Measurements from ENCODE around the gene PROM1.

The PROM1 gene

GRCh38 chr4:15936495-15936894 is 147.3 kb downstream of the PROM1 start:
- DNase-seq, result no peak

DNA sequence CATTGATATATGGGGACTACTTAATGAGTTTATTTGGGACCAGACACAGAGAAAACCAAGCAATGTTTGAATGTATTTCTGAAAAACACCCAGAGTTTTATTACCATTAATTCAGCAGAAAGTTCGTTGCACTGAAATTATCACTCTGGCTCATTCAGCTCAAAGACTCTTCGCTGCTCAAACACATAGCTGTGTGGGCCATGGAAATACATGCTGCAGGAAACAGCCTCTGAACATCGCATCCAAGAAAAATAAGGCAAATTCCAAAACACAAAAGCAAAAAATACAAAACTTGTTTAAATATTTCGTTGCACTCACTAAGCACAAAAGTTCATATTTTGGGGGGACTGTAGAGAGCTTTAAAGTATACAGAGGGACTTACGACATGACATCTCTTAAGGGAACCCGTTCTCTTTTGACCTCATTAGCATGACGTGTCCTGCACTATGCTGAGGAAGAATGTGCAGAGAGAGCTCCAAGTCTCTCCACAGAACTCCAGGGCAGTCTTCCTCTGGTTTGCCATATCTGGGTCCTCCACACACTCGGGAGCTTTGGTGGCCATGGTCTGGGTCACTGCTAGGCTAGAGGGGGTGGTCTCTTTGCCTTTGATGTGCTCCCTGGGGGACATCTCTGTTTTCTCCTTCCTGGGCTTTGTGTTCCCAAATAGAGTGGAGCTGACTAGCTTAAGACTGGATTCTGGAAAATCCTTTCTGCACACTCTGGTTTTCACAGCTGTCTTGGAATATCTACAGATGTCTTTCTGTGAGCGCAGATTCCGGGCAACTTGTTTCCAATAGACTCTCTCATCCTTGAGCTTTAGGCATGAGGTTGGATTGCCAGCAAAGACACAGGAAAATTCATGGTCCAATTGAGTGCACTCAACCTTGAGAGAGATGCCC is 148.1 kb downstream of the PROM1 start:
- no peak for DNase-seq

DNA sequence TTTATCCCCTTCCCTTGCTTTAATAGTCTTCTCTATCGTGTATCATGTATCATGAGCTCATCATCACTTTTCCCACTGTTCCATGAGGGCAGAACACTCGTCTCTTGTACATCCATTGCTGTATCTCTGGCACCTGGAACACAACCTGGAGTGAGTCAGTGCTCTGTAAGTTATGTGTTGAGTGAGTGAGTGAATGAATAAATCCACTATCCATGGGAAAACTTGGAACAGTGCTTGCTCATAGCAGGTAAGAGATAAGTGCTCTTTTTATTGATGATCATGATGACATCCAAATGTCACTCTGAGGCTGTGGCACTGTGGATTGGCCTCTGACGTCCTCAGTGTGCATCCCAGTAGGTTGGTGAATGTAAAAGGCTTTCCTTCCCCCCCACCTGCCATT is 149.6 kb downstream of the PROM1 start:
- no peak for DNase-seq

DNA sequence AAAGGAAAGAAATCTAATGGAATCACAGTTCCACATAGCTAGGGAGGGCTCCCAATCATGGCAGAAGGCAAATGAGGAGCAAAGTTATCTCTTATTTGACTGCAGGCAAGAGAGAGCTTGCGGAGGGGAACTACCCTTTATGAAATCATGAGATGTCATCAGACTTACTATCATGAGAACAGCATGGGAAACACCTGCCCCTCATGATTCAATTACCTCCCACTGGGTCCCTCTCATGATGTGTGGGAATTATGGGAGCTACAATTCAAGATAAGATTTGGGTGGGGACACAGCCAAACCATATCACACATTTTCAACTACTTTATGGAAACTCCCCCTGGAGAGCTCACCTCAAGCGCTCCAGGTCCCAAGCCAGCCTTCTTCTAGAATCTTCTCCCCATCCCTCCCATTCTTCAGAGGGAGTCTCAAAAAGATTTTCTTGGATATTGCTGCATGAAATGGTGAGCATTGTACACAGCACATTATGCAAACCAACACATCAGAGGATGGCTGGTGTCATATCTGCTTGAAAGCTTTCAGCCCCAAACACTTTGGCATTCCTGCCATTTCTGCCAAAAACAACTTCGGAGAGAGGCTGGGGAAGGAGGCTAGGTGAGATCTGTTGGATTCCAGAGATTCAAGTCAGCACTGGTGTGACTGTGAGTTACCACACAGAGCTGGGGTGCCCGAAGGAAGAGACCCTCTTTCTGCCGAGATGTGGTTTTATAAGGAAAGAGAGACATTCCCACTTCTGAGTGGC is 152.2 kb downstream of the PROM1 start:
- DNase-seq, result peak; percentile 10 to 49

DNA sequence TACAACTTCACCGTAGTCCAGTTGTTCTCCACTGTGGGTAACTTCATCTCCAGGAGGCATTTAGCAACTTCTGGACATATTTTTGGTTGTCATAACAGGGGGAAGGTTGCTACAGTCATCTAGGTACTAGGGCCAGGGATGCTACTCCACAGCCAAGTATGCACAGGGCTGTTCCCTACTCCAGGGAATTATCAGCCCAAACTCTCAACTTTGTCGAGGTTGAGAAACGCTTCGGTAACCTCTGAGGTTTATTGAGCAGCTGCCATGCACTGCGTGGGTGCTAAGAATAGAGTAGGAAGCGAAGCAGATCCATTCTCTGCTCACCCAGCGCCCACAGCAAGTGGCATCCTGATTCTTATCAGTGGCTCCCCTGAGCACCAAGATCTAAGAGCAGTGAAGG is 153.5 kb downstream of the PROM1 start:
- DNase-seq, result no peak

DNA sequence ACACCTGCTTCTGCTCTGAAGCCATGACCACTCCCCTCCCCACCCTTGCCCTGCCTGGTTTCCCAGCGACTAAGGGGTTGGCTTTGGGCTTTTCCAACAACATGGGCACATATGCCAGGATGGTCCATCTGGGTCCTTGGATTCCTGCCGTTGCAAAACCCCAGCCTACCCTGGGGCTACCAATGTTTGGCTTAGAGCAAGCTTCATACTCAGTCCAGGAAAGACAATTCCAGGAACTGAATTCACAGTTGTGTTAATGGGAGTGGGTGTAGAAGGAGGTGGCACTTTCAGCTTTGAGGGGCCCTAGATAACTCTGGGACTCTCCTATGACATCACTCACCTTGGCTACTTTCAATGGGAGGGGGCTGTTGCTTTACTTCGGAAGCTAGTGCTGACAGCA is 154.3 kb downstream of the PROM1 start:
- DNase-seq, result no peak

- no peak for DNase-seq
Measured at GRCh38 chr4:15928883-15929282, 154.9 kb downstream of the PROM1 start.

DNA sequence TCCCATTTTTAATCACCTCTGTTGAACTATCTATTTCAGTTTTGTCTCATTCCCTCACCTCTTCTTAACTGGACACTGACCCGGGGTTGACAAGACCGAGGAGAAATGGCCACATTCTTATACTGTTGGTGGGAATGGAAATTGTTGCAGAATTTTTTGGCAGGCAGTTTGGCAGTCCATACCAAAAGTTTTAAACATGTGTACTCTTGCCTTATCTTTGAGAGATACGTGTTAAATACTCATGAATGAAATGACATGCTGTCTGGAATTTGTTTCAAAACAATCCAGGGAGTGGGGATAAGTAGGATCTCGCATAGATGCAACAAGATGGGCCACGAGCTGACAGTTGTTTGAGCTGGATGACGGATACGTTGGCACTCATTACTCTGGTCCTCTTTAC is 157.3 kb downstream of the PROM1 start:
- DNase-seq, result no peak

DNA sequence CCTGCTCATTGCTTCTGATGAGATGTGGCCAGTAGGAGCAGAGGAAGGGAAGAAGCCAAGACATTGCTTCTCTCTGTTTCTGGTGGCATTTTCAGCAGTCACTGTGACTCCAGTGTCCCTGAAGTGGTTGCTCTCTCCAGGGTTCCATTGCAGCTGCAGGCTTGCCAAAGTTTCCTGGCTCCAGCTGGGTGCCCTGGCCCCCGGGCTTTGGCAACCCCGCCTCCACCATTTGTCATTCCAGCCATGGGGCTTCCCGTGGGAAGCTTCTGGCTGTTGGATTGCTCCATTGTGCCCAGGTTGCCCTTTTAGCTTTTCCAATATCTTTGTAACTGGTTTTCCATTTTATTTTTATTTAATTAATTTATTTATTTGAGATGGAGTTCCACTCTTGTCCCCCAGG is 158.0 kb downstream of the PROM1 start:
- no peak for DNase-seq

DNA sequence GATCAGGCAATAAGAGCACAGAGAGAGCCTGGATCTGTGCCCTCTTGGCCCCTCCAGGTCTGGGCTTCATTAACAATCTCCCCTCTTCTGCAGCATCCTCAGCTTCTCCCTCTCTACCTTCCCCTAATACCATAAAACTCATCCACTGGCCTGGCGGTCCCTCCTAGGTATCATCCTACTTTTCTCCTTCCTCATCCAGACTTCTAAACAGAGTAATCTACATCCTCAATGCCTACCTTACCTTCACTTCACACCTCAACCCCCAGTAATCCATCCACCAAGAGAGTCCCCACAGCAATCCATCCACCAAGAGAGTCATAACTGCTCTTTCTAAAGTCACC is 162.3 kb downstream of the PROM1 start:
- no peak for DNase-seq

GRCh38 chr4:15920723-15921591 is 162.9 kb downstream of the PROM1 start:
- no peak for DNase-seq

DNA sequence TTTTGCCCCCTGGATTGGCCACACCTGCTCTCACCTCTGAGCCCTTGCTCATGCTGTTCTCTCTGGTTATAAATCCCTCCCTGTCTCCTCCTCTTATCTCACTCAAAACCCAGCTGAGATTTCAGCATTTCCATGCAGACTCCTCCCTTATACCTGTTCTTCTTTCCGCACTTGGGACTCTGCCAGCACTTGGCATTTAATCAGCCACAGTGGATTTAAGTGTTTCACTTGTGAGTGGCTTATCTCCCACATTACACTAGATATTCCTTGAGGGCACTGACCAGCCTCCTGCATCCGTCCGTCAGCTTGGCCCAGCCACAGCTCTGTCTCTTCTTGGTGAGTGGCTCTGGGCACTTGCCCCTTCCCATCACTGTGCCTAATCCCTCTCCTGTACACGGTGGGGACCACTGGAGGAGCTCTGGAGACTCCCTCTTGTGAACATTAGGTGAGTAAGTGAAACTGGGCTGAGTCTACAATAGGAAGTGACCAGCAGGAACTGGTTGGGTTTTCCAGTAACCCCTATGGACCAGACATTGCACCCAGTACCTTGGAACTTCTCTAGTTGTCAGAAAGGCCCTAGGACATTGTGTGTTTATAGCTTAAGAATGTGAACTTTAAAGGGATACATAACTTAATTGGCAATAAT is 165.2 kb downstream of the PROM1 start:
- DNase-seq, result no peak
